CD14-positive monocyte (primary cell): Measurements from ENCODE around the gene MCCD1. TPM values are rescaled to one million over a fixed set of nuclear protein-coding genes. Genes with fewer than 3 reads are reported as not detected.
A peak's percentile ranks its signal among the peaks of the same experiment; 100 is the strongest.

ENCODE experiments used
- DNase-seq, 3 donors: peaks; one replicate each; pipeline ENCODE4 v3.0.0-alpha.2; 2011 to 2022
- H2AFZ ChIP-seq: 2 replicates; pipeline ENCODE4 v1.6.0; 2012; ENCODE audit warnings: mild to moderate bottlenecking, low read depth, low read length, inconsistent platforms; ENCODE audit not compliant: insufficient read depth, poor library complexity, severe bottlenecking
- H3K27ac ChIP-seq, 2 donors: 1 replicate in 1 of 2; 2 replicates in 1 of 2; pipeline ENCODE4 v1.5.1; 2012 to 2013; ENCODE audit warnings: low read length in 2 of 2, control low read depth in 1 of 2, inconsistent platforms in 1 of 2, low read depth in 1 of 2, mild to moderate bottlenecking in 1 of 2
- H3K27me3 ChIP-seq, 2 donors: one replicate each; pipeline versions ENCODE4 v1.6.0 to v1.6.1; 2011 to 2013; ENCODE audit warnings: low read length in 2 of 2; ENCODE audit not compliant: control insufficient read depth in 2 of 2, insufficient read depth in 2 of 2
- H3K36me3 ChIP-seq, 2 donors: replicated peaks in 1 of 2; 1 replicate in 1 of 2; 2 replicates in 1 of 2; pipeline versions ENCODE4 v1.5.1 to v1.6.1; 2012 to 2013; ENCODE audit warnings: low read length in 2 of 2, control low read depth in 1 of 2, inconsistent platforms in 1 of 2, mild to moderate bottlenecking in 1 of 2; ENCODE audit not compliant: insufficient read depth in 2 of 2, control insufficient read depth in 1 of 2
- H3K4me1 ChIP-seq, 2 donors: 1 replicate in 1 of 2; 2 replicates in 1 of 2; pipeline versions ENCODE4 v1.5.1 to v1.6.1; 2012 to 2013; ENCODE audit warnings: low read length in 2 of 2, control low read depth in 1 of 2, inconsistent platforms in 1 of 2, mild to moderate bottlenecking in 1 of 2, moderate library complexity in 1 of 2; ENCODE audit not compliant: insufficient read depth in 2 of 2, control insufficient read depth in 1 of 2
- H3K4me2 ChIP-seq: replicated peaks from 2 replicates; pipeline ENCODE3; 2012; ENCODE audit warnings: low read length, moderate library complexity, mild to moderate bottlenecking; ENCODE audit not compliant: poor library complexity, severe bottlenecking; ENCODE audit errors: extremely low read depth
- H3K4me3 ChIP-seq, 3 experiments: fragments of 200-600 bp in 1 of 3; sonication (generic) in 1 of 3; replicated peaks in 1 of 3; 1 replicate in 2 of 3; 2 replicates in 1 of 3; pipeline ENCODE4 v1.5.1; 2011 to 2013; ENCODE audit warnings: low read length in 3 of 3, mild to moderate bottlenecking in 3 of 3, control low read depth in 2 of 3, low read depth in 2 of 3, inconsistent platforms in 1 of 3, moderate library complexity in 1 of 3
- H3K79me2 ChIP-seq: 2 replicates; pipeline ENCODE4 v1.6.0; 2012; ENCODE audit warnings: mild to moderate bottlenecking, control low read depth, inconsistent platforms, low read length, moderate library complexity; ENCODE audit not compliant: insufficient read depth
- H3K9ac ChIP-seq: 2 replicates; pipeline ENCODE4 v1.6.0; 2017; ENCODE audit warnings: low read length, mild to moderate bottlenecking; ENCODE audit not compliant: insufficient read depth, poor library complexity, severe bottlenecking
- H3K9me3 ChIP-seq, 2 donors: replicated peaks in 1 of 2; 1 replicate in 1 of 2; 2 replicates in 1 of 2; pipeline versions ENCODE4 v1.5.1 to v1.6.1; 2012 to 2013; ENCODE audit warnings: low read length in 2 of 2, control low read depth in 1 of 2; ENCODE audit not compliant: control insufficient read depth in 1 of 2, insufficient read depth in 1 of 2
- H4K20me1 ChIP-seq: 2 replicates; pipeline ENCODE4 v1.6.0; 2012; ENCODE audit warnings: mild to moderate bottlenecking, low read length, control low read depth, moderate library complexity; ENCODE audit not compliant: insufficient read depth
- H3K27ac Mint-ChIP-seq, 7 donors: one replicate each; pipeline ENCODE4 v1.8.0; 2020; ENCODE audit warnings: mild to moderate bottlenecking in 7 of 7, mixed read lengths in 7 of 7, moderate library complexity in 6 of 7, inconsistent platforms in 2 of 7
- H3K27me3 Mint-ChIP-seq, 3 donors: one replicate each; pipeline ENCODE4 v1.8.0; 2021 to 2022; ENCODE audit warnings: low read depth in 3 of 3, mild to moderate bottlenecking in 3 of 3, mixed read lengths in 3 of 3, moderate library complexity in 3 of 3, inconsistent platforms in 1 of 3
- H3K36me3 Mint-ChIP-seq, 2 donors: one replicate each; pipeline ENCODE4 v1.8.0; 2020; ENCODE audit warnings: mixed read lengths in 2 of 2, inconsistent platforms in 1 of 2, mild to moderate bottlenecking in 1 of 2
- H3K4me1 Mint-ChIP-seq: one replicate; pipeline ENCODE4 v1.8.0; 2020; ENCODE audit warnings: mild to moderate bottlenecking, mixed read lengths
- H3K4me3 Mint-ChIP-seq, 2 donors: one replicate each; pipeline ENCODE4 v1.8.0; 2020; ENCODE audit warnings: mild to moderate bottlenecking in 2 of 2, mixed read lengths in 2 of 2, moderate library complexity in 1 of 2
- H3K9me3 Mint-ChIP-seq, 7 donors: one replicate each; pipeline ENCODE4 v1.8.0; 2020 to 2022; ENCODE audit warnings: mixed read lengths in 7 of 7, mild to moderate bottlenecking in 6 of 7, moderate library complexity in 6 of 7, inconsistent platforms in 2 of 7
- WGBS: methylation state at CpG from one replicate; pipeline ENCODE4 v1.1.5; 2013; ENCODE audit warnings: missing lambda C conversion rate; ENCODE audit not compliant: insufficient coverage; 5-methylcytosine and 5-hydroxymethylcytosine counted together
- intact Hi-C, 2 donors: fragments of 100-400 bp; cut with micrococcal nuclease; formaldehyde crosslinking; loops; one replicate each; pipeline versions ENCODE4 v1.15.0 to v1.15.1; 2023
- polyA plus RNA-seq, 3 donors: library from polyadenylated mRNA; depleted of rRNA in 1 of 3; unstranded in 2 of 3; stranded (reverse) in 1 of 3; fragments of 300-500 nt in 2 of 3; fragments of >200 nt in 1 of 3; fragmentation: Illumina TruSeq in 2 of 3; gene quantifications; 1 replicate in 2 of 3; 2 replicates in 1 of 3; pipeline ENCODE4 v1.2.3, GENCODE V29; 2012 to 2021
- TF ChIP-seq, protein P1 (sequence below): fragments of 200-600 bp; IDR thresholded peaks from one replicate; pipeline ENCODE4 v1.8.0; 2022; ENCODE audit warnings: antibody characterized with exemption, mild to moderate bottlenecking

MCCD1 gene
- polyA plus RNA-seq, 3 donors = not detected

DNA sequence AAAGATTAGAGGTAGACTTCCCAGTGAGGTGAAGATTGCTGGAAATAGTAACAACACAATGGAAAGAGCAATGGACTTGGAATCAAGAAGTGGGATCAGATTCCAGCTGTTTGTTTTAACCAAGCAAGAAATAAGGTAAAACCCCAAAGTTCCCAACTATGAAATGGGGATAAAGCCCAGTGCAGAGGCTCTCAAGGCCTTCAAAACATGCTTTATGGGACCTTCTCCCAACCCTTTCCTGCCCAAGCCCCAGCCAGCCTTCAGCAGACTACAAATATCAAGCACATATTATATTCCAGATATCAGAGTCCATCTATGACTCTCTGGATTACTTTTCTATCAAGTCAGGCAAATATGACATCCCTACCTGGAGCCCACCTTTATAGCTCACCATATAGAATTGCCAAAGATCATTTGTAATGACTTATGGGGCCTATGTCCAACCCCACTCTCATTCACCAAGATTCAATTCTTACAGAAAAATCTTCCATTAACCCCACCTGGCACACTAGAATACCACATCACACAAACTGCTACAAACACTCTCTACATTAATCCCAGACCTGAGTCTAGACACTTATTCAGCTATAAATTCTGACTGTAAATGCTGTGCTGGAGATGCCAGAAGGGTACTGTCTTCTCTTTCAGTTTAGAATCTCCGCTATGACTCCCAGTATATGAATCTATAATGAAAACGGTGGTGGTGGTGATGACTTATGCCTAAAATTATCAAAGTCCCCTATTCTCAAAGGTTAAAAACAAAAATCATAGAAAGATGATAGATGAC, 7.0 kb downstream of the MCCD1 start:
- peaks cover 87 to 97% of the 10 kb centered on the region in 2 donors for H3K36me3 Mint-ChIP-seq
- no peak overlapping the region for H3K4me3 Mint-ChIP-seq
- Histone ChIP-seq H3K27me3 (no peaks in the 10 kb centered on the region), H3K36me3 (peaks cover 94 to 97% of the 10 kb centered on the region in 2 donors), H3K9ac (no peak overlapping the region), H3K4me1 (peaks cover 22 to 23% of the 10 kb centered on the region in 2 donors), H3K79me2 (peaks cover 88% of the 10 kb centered on the region), H3K4me2 (no peak overlapping the region), H4K20me1 (peaks cover 100% of the 10 kb centered on the region), H2AFZ (no peak overlapping the region), H3K27ac (no peak overlapping the region), H3K9me3 (no peaks in the 10 kb centered on the region), H3K4me3 (no peak overlapping the region)
- TF ChIP-seq, protein P1, sequence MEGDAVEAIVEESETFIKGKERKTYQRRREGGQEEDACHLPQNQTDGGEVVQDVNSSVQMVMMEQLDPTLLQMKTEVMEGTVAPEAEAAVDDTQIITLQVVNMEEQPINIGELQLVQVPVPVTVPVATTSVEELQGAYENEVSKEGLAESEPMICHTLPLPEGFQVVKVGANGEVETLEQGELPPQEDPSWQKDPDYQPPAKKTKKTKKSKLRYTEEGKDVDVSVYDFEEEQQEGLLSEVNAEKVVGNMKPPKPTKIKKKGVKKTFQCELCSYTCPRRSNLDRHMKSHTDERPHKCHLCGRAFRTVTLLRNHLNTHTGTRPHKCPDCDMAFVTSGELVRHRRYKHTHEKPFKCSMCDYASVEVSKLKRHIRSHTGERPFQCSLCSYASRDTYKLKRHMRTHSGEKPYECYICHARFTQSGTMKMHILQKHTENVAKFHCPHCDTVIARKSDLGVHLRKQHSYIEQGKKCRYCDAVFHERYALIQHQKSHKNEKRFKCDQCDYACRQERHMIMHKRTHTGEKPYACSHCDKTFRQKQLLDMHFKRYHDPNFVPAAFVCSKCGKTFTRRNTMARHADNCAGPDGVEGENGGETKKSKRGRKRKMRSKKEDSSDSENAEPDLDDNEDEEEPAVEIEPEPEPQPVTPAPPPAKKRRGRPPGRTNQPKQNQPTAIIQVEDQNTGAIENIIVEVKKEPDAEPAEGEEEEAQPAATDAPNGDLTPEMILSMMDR = no peak
- no peak for DNase-seq
- no peaks in the 10 kb centered on the region for H3K9me3 Mint-ChIP-seq
- peaks cover 25% of the 10 kb centered on the region for H3K4me1 Mint-ChIP-seq
- intact Hi-C loops = no loop called here
- no CpG with 5 or more reads among the region's 2 CpGs for WGBS
- H3K27me3 Mint-ChIP-seq = no peaks in the 10 kb centered on the region
- peak overlapping the region in 1 of 7 donors; percentile 22 for H3K27ac Mint-ChIP-seq

DNA sequence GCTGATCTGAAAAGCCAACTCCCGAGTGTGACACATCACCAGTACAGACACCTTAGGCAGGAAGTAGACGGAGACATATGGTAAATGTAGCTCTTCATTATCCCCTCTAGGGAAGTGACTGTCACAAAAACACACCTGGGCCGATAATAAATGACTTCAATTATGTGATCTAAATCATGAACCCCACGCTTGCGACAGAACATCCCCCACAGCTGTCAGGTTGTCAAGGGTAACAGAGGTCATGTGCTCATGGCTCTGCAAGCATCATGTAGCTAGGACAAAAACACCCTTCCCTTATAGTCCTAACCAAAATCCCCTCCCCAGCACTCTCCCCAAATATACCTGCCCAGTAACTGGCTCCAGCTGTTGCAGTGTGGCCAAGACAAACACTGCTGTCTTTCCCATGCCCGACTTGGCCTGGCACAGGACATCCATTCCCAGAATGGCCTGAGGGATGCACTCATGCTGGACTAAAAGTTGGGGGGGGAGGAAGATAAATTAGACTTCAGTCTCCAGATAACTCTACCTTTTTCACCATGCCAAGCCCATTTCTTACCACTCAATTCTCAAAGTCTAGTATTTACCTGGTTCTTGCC, 10.1 kb downstream of the MCCD1 start:
- Histone ChIP-seq H2AFZ (no peak overlapping the region), H3K79me2 (peaks cover 95% of the 10 kb centered on the region), H3K36me3 (peaks cover 63 to 65% of the 10 kb centered on the region in 2 donors), H3K4me1 (peaks cover 32 to 38% of the 10 kb centered on the region in 2 donors), H3K9me3 (no peaks in the 10 kb centered on the region), H3K9ac (peak overlapping the region; percentile 90), H3K4me3 (peak overlapping the region in 1 of 3 experiments; percentile 95), H3K27me3 (no peaks in the 10 kb centered on the region), H3K4me2 (peak overlapping the region; percentile 97), H3K27ac (peak overlapping the region in 1 of 2 donors; percentile 97), H4K20me1 (peaks cover 72% of the 10 kb centered on the region)
- intact Hi-C loops = no loop called here
- Mint-ChIP-seq H3K27me3 (no peaks in the 10 kb centered on the region), H3K27ac (peak overlapping the region in 5 of 7 donors; percentile 29 to 66 (median 41)), H3K36me3 (peaks cover 60 to 66% of the 10 kb centered on the region in 2 donors), H3K4me3 (peak overlapping the region in 1 of 2 donors; percentile 23), H3K9me3 (peaks cover 0 to 2% (median 0%) of the 10 kb centered on the region in 7 donors), H3K4me1 (peaks cover 36% of the 10 kb centered on the region)
- TF ChIP-seq, protein P1 = no peak
- DNase-seq = no peak
- 81% methylated on average over 4 of the region's 6 CpGs for WGBS
